Measurements from ENCODE around the gene RGS18. TPM values are rescaled to one million over a fixed set of nuclear protein-coding genes. Genes with fewer than 3 reads are reported as not detected.

Gene RGS18
- total and polyA plus RNA-seq, 2 donors (not counting 1 experiment from before 2014, with no cell fraction given): 0.09 TPM; not detected in 1

- Histone ChIP-seq H3K9me3 (ENCODE audit: control extremely low read depth in 1 of 3, control insufficient read depth in 2 of 3, insufficient read depth in 1 of 3, low read length in 2 of 3) (peaks cover 0 to 4% (median 0%) of the 10 kb centered on the region in 3 donors), H3K4me2 (replicated peaks; ENCODE audit: low read depth, low read length, poor library complexity, severe bottlenecking) (no peak overlapping the region), H2AFZ (ENCODE audit: insufficient read depth, low read depth, low read length, poor library complexity, severe bottlenecking) (no peak overlapping the region), H3K9ac (ENCODE audit: low read length) (no peak overlapping the region), H3K27ac (ENCODE audit: low read length in 2 of 2) (no peak overlapping the region), H3K79me2 (ENCODE audit: control insufficient read depth, insufficient read depth, low read length) (no peaks in the 10 kb centered on the region), H3K4me3 (ENCODE audit: control extremely low read depth in 1 of 5, extremely low read depth in 1 of 5, insufficient read depth in 1 of 5, low read depth in 2 of 5, low read length in 4 of 5) (no peak overlapping the region), H3K4me1 (ENCODE audit: control insufficient read depth in 2 of 2, insufficient read depth in 2 of 2, low read length in 2 of 2) (no peaks in the 10 kb centered on the region), H4K20me1 (ENCODE audit: control insufficient read depth, insufficient read depth, low read length, poor library complexity, severe bottlenecking) (no peaks in the 10 kb centered on the region), H3K27me3 (replicated peaks in 1 of 4; ENCODE audit: control extremely low read depth in 1 of 4, control insufficient read depth in 3 of 4, insufficient read depth in 4 of 4, low read length in 3 of 4) (no peaks in the 10 kb centered on the region), H3K36me3 (replicated peaks in 1 of 2; ENCODE audit: control extremely low read depth in 1 of 2, control insufficient read depth in 1 of 2, extremely low read depth in 1 of 2, insufficient read depth in 2 of 2, low read length in 1 of 2) (no peaks in the 10 kb centered on the region)
- WGBS (ENCODE audit: insufficient coverage): no CpG with 5 or more reads among the region's 1 CpG
- Mint-ChIP-seq H3K9me3 (ENCODE audit: insufficient read depth) (peaks cover 2% of the 10 kb centered on the region), H3K4me1 (no peaks in the 10 kb centered on the region), H3K4me3 (no peak overlapping the region), H3K27ac (no peak overlapping the region), H3K27me3 (no peaks in the 10 kb centered on the region)
- intact Hi-C loops (cut with micrococcal nuclease): no loop called here
- TF ChIP-seq EZH2 (IDR thresholded peaks at IDR 0.05; ENCODE audit: borderline replicate concordance, insufficient read depth, low read depth, low read length, poor library complexity, severe bottlenecking): no peak
- no peak for TF ChIP-seq CTCF (IDR thresholded peaks at IDR 0.05)
- POLR2A ChIA-PET: no interaction called here
- DNase-seq: no peak
- CTCF ChIA-PET: no interaction called here
- ATAC-seq (ENCODE audit: low read depth): no peak
These were observed 8.7 kb downstream of the RGS18 start for GRCh38 chr1:192167011-192167410.

- H3K79me2 ChIP-seq (ENCODE audit: control insufficient read depth, insufficient read depth, low read length): no peaks in the 10 kb centered on the region
- no peak overlapping the region for H3K27ac ChIP-seq (ENCODE audit: low read length in 2 of 2)
- ChIA-PET POLR2A (no interaction called here), CTCF (no interaction called here)
- H3K36me3 ChIP-seq (replicated peaks in 1 of 2; ENCODE audit: control extremely low read depth in 1 of 2, control insufficient read depth in 1 of 2, extremely low read depth in 1 of 2, insufficient read depth in 2 of 2, low read length in 1 of 2): no peaks in the 10 kb centered on the region
- H3K27me3 ChIP-seq (replicated peaks in 1 of 4; ENCODE audit: control extremely low read depth in 1 of 4, control insufficient read depth in 3 of 4, insufficient read depth in 4 of 4, low read length in 3 of 4): no peaks in the 10 kb centered on the region
- no peaks in the 10 kb centered on the region for H3K27me3 Mint-ChIP-seq
- WGBS (ENCODE audit: insufficient coverage): 100% methylated on average over 1 of the region's 3 CpGs
- no peak for DNase-seq
- H3K4me3 Mint-ChIP-seq: no peak overlapping the region
- H2AFZ ChIP-seq (ENCODE audit: insufficient read depth, low read depth, low read length, poor library complexity, severe bottlenecking): no peak overlapping the region
- no peak overlapping the region for H3K27ac Mint-ChIP-seq
- peaks cover 0 to 4% (median 0%) of the 10 kb centered on the region in 3 donors for H3K9me3 ChIP-seq (ENCODE audit: control extremely low read depth in 1 of 3, control insufficient read depth in 2 of 3, insufficient read depth in 1 of 3, low read length in 2 of 3)
- H3K9ac ChIP-seq (ENCODE audit: low read length): no peak overlapping the region
- TF ChIP-seq EZH2 (IDR thresholded peaks at IDR 0.05; ENCODE audit: borderline replicate concordance, insufficient read depth, low read depth, low read length, poor library complexity, severe bottlenecking) (no peak), CTCF (IDR thresholded peaks at IDR 0.05) (no peak)
- no peak overlapping the region for H3K4me2 ChIP-seq (replicated peaks; ENCODE audit: low read depth, low read length, poor library complexity, severe bottlenecking)
- H4K20me1 ChIP-seq (ENCODE audit: control insufficient read depth, insufficient read depth, low read length, poor library complexity, severe bottlenecking): no peaks in the 10 kb centered on the region
- no peak overlapping the region for H3K4me3 ChIP-seq (ENCODE audit: control extremely low read depth in 1 of 5, extremely low read depth in 1 of 5, insufficient read depth in 1 of 5, low read depth in 2 of 5, low read length in 4 of 5)
- intact Hi-C loops (cut with micrococcal nuclease): no loop called here
- peaks cover 2% of the 10 kb centered on the region for H3K9me3 Mint-ChIP-seq (ENCODE audit: insufficient read depth)
- no peaks in the 10 kb centered on the region for H3K4me1 ChIP-seq (ENCODE audit: control insufficient read depth in 2 of 2, insufficient read depth in 2 of 2, low read length in 2 of 2)
- no peak for ATAC-seq (ENCODE audit: low read depth)
- no peaks in the 10 kb centered on the region for H3K4me1 Mint-ChIP-seq
These were observed 9.8 kb downstream of the RGS18 start for GRCh38 chr1:192167911-192168700.

All from B cell (primary cell).